Testis (tissue), 3 donors: Measurements from ENCODE around the gene PLCB1. TPM values are rescaled to one million over a fixed set of nuclear protein-coding genes. Genes with fewer than 3 reads are reported as not detected.

Experiments
- DNase-seq: peaks from one replicate; pipeline ENCODE4 v3.0.0-alpha.2; 2019
- H3K27ac ChIP-seq, 2 donors: fragments of 200-600 bp; sonication (generic); one replicate each; pipeline ENCODE4 v1.5.1; 2019
- H3K27me3 ChIP-seq: fragments of 200-600 bp; sonication (generic); one replicate; pipeline ENCODE4 v1.5.1; 2019
- H3K36me3 ChIP-seq: fragments of 200-600 bp; sonication (generic); one replicate; pipeline ENCODE4 v1.5.1; 2017; ENCODE audit warnings: low read depth; ENCODE audit errors: missing control alignments
- H3K4me1 ChIP-seq: fragments of 200-600 bp; sonication (generic); one replicate; pipeline ENCODE4 v1.5.1; 2019
- H3K4me3 ChIP-seq, 2 donors: fragments of 200-600 bp; sonication (generic); one replicate each; pipeline ENCODE4 v1.5.1; 2017 to 2019
- H3K9me3 ChIP-seq: fragments of 200-600 bp; sonication (generic); one replicate; pipeline ENCODE4 v1.5.1; 2017
- CTCF ChIP-seq, 3 experiments: fragments of 450-650 bp in 2 of 3; fragments of 200-600 bp in 1 of 3; sonication (generic) in 1 of 3; IDR thresholded peaks; one replicate each; pipeline ENCODE4 v1.5.1; 2016 to 2019; ENCODE audit warnings: antibody characterized with exemption in 3 of 3, mild to moderate bottlenecking in 2 of 3, moderate library complexity in 1 of 3
- POLR2A ChIP-seq: fragments of 450-650 bp; IDR thresholded peaks from one replicate; pipeline ENCODE4 v1.6.1; 2017; ENCODE audit warnings: antibody characterized with exemption, mild to moderate bottlenecking, moderate library complexity
- WGBS, 2 donors: methylation state at CpG; one replicate each; pipeline ENCODE4 v1.1.5; 2018; 5-methylcytosine and 5-hydroxymethylcytosine counted together
- intact Hi-C: fragments of 100-400 bp; cut with DNase I; formaldehyde crosslinking; loops from one replicate; pipeline ENCODE4 v1.15.1; 2023; ENCODE audit warnings: low total_unique reads
- polyA plus RNA-seq: library from polyadenylated mRNA; stranded (reverse); fragments of 350-450 nt; fragmentation: Illumina TruSeq; extraction: RNeasy Lipid Tissue Mini Kit (QIAGEN cat#74804); gene quantifications from one replicate; pipeline ENCODE4 v1.2.3, GENCODE V29; 2014; ENCODE audit warnings: low read depth, low replicate concordance; ENCODE audit not compliant: insufficient read depth
- total RNA-seq, 2 donors: library from RNA; depleted of rRNA; stranded (reverse); fragments of >200 nt; gene quantifications; one replicate each; pipeline ENCODE4 v1.2.3, GENCODE V29; 2016

Gene PLCB1
- total and polyA plus RNA-seq, 3 donors from 2014 or later: 3.1 to 9.8 (median 8.2) TPM

- H3K4me3 ChIP-seq: no peak overlapping the region
- H3K36me3 ChIP-seq: no peaks in the 10 kb centered on the region
- no peaks in the 10 kb centered on the region for H3K9me3 ChIP-seq
- DNase-seq: no peak
- no peak overlapping the region for H3K27ac ChIP-seq
- WGBS, 2 donors: 54 to 59% methylated on average over 4 of the region's 4 CpGs
- H3K27me3 ChIP-seq: no peaks in the 10 kb centered on the region
- no peaks in the 10 kb centered on the region for H3K4me1 ChIP-seq
- intact Hi-C loops: loop anchor here (5.0 to 10.0 kb wide), 2 partner anchors 588 to 675 kb away; partner anchors contain the start of gene PLCB1
- TF ChIP-seq POLR2A: no peak
- no peak for TF ChIP-seq CTCF (IDR thresholded peaks at IDR 0.05)
These were observed 588.0 kb downstream of the PLCB1 start for GRCh38 chr20:8720089-8720488.

GRCh38 chr20:8721098-8721497 lies 589.0 kb downstream of the PLCB1 start:
- H3K9me3 ChIP-seq: no peaks in the 10 kb centered on the region
- DNase-seq: peak; percentile 71
- intact Hi-C loops: loop anchor here (5.0 to 10.0 kb wide), 2 partner anchors 589 to 676 kb away; partner anchors contain the start of gene PLCB1
- H3K27me3 ChIP-seq: no peaks in the 10 kb centered on the region
- peak; percentile 40 to 67 (median 56) for TF ChIP-seq CTCF (IDR thresholded peaks at IDR 0.05)
- TF ChIP-seq POLR2A: no peak
- WGBS, 2 donors: 34 to 36% methylated on average over 5 of the region's 5 CpGs
- no peak overlapping the region for H3K4me3 ChIP-seq
- no peaks in the 10 kb centered on the region for H3K36me3 ChIP-seq
- no peaks in the 10 kb centered on the region for H3K4me1 ChIP-seq
- H3K27ac ChIP-seq: no peak overlapping the region

GRCh38 chr20:8722277-8722928 lies 590.3 kb downstream of the PLCB1 start:
- intact Hi-C loops: loop anchor here (5.0 to 10.0 kb wide), 2 partner anchors 590 to 678 kb away; partner anchors contain the start of gene PLCB1

GRCh38 chr20:8723296-8723695 lies 591.2 kb downstream of the PLCB1 start:
- intact Hi-C loops: loop anchor here (5.0 to 10.0 kb wide), 2 partner anchors 591 to 678 kb away; partner anchors contain the start of gene PLCB1
- no peaks in the 10 kb centered on the region for H3K4me1 ChIP-seq
- H3K4me3 ChIP-seq: no peak overlapping the region
- H3K27ac ChIP-seq: no peak overlapping the region
- H3K36me3 ChIP-seq: no peaks in the 10 kb centered on the region
- TF ChIP-seq CTCF (IDR thresholded peaks at IDR 0.05) (no peak), POLR2A (no peak)
- DNase-seq: no peak
- H3K27me3 ChIP-seq: no peaks in the 10 kb centered on the region
- H3K9me3 ChIP-seq: no peaks in the 10 kb centered on the region

More at GRCh38 chr20:8722277-8722928, 590.3 kb downstream of the PLCB1 start:
- H3K36me3 ChIP-seq: no peaks in the 10 kb centered on the region
- H3K27ac ChIP-seq: no peak overlapping the region
- H3K4me3 ChIP-seq: no peak overlapping the region
- H3K4me1 ChIP-seq: no peaks in the 10 kb centered on the region
- TF ChIP-seq POLR2A: no peak
- peak; percentile 66 to 74 (median 67) for TF ChIP-seq CTCF (IDR thresholded peaks at IDR 0.05)
- H3K9me3 ChIP-seq: no peaks in the 10 kb centered on the region
- DNase-seq: peak; percentile 56
- H3K27me3 ChIP-seq: no peaks in the 10 kb centered on the region
- 48 to 50% methylated on average over 8 of the region's 8 CpGs for WGBS, 2 donors
